ENCODE measurements around the gene ANKDD1A. TPM values are rescaled to one million over a fixed set of nuclear protein-coding genes. Genes with fewer than 3 reads are reported as not detected.

Gene ANKDD1A
- polyA plus RNA-seq, 1 donor from 2014 or later, result 7.0 TPM

DNA sequence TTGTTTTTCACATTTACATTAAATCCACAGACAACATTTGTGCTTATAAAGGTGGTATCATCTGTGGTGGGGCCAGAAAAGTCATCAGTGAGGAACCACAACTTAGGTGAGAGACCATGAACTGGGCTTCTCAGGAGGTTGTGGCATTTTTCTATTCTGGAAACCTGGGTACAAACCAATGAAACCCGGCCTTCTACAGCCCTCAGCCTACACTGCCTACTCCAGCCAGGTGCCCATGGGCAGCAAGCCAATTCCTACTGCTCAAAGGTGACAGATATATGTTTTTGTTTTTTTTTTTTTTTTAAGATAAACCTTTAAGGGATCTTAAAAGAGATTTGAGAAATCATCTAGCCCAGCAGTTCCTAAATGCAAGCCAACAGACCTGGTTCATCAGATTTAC lies 57.7 kb downstream of the ANKDD1A start:
- Histone ChIP-seq H3K27me3 (ENCODE audit: insufficient read depth, low read depth, low read length) (no peaks in the 10 kb centered on the region), H3K27ac (ENCODE audit: low read length) (no peak overlapping the region), H3K4me2 (ENCODE audit: low read length) (no peak overlapping the region), H3K36me3 (ENCODE audit: insufficient read depth, low read length) (peaks cover 21% of the 10 kb centered on the region), H3K79me2 (replicated peaks; ENCODE audit: insufficient read depth, low read length) (no peaks in the 10 kb centered on the region), H3K9ac (ENCODE audit: low read length) (no peak overlapping the region), H3K9me2 (ENCODE audit: insufficient read depth, low read length) (no peaks in the 10 kb centered on the region), H4K20me1 (ENCODE audit: insufficient read depth) (no peaks in the 10 kb centered on the region), H3F3A (ENCODE audit: insufficient read depth, low read length, poor library complexity, severe bottlenecking) (no peaks in the 10 kb centered on the region), H2AFZ (ENCODE audit: low read depth, low read length) (no peak overlapping the region), H3K4me3 (ENCODE audit: low read length) (no peak overlapping the region), H3K9me3 (ENCODE audit: low read length) (no peaks in the 10 kb centered on the region)
- TF ChIP-seq SMC3 (conservative IDR thresholded peaks at IDR 0.05; ENCODE audit: poor library complexity), result no peak
- no peak for TF ChIP-seq RAD21 (conservative IDR thresholded peaks at IDR 0.05)
- TF ChIP-seq TAF1 (IDR thresholded peaks at IDR 0.05; ENCODE audit: low read depth), result no peak
- TF ChIP-seq MXI1 (conservative IDR thresholded peaks at IDR 0.05; ENCODE audit: poor library complexity, severe bottlenecking), result no peak
- TF ChIP-seq, protein P1, sequence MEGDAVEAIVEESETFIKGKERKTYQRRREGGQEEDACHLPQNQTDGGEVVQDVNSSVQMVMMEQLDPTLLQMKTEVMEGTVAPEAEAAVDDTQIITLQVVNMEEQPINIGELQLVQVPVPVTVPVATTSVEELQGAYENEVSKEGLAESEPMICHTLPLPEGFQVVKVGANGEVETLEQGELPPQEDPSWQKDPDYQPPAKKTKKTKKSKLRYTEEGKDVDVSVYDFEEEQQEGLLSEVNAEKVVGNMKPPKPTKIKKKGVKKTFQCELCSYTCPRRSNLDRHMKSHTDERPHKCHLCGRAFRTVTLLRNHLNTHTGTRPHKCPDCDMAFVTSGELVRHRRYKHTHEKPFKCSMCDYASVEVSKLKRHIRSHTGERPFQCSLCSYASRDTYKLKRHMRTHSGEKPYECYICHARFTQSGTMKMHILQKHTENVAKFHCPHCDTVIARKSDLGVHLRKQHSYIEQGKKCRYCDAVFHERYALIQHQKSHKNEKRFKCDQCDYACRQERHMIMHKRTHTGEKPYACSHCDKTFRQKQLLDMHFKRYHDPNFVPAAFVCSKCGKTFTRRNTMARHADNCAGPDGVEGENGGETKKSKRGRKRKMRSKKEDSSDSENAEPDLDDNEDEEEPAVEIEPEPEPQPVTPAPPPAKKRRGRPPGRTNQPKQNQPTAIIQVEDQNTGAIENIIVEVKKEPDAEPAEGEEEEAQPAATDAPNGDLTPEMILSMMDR (IDR thresholded peaks at IDR 0.05; ENCODE audit: poor library complexity, severe bottlenecking), result no peak
- TF ChIP-seq EZH2 (IDR thresholded peaks at IDR 0.05; ENCODE audit: borderline replicate concordance, insufficient read depth, low read length, poor library complexity, severe bottlenecking), result no peak
- TF ChIP-seq, protein P2, sequence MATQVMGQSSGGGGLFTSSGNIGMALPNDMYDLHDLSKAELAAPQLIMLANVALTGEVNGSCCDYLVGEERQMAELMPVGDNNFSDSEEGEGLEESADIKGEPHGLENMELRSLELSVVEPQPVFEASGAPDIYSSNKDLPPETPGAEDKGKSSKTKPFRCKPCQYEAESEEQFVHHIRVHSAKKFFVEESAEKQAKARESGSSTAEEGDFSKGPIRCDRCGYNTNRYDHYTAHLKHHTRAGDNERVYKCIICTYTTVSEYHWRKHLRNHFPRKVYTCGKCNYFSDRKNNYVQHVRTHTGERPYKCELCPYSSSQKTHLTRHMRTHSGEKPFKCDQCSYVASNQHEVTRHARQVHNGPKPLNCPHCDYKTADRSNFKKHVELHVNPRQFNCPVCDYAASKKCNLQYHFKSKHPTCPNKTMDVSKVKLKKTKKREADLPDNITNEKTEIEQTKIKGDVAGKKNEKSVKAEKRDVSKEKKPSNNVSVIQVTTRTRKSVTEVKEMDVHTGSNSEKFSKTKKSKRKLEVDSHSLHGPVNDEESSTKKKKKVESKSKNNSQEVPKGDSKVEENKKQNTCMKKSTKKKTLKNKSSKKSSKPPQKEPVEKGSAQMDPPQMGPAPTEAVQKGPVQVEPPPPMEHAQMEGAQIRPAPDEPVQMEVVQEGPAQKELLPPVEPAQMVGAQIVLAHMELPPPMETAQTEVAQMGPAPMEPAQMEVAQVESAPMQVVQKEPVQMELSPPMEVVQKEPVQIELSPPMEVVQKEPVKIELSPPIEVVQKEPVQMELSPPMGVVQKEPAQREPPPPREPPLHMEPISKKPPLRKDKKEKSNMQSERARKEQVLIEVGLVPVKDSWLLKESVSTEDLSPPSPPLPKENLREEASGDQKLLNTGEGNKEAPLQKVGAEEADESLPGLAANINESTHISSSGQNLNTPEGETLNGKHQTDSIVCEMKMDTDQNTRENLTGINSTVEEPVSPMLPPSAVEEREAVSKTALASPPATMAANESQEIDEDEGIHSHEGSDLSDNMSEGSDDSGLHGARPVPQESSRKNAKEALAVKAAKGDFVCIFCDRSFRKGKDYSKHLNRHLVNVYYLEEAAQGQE (IDR thresholded peaks at IDR 0.05; ENCODE audit: borderline replicate concordance), result no peak
- TF ChIP-seq POLR2AphosphoS5 (IDR thresholded peaks at IDR 0.05), result no peak
- no peak for TF ChIP-seq EP300 (conservative IDR thresholded peaks at IDR 0.05; ENCODE audit: poor library complexity, severe bottlenecking)

DNA sequence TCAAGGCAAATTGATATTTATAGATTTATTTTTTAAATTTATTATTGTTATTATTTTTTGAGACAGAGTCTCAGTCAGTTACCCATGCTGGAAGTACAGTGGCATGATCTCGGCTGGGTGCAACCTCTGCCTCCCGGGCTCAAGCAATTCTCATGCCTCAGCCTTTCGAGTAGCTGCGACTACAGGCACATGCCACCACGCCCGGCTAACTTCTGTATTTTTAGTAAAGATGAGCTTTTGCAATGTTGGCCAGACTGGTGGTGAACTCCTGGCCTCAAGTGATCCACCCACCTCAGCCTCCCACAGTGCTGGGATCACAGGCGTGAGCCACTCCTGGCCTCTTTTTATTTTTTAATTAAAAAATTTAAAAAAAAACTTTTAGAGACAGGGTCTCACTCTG lies 59.0 kb downstream of the ANKDD1A start:
- Histone ChIP-seq H4K20me1 (ENCODE audit: insufficient read depth) (no peaks in the 10 kb centered on the region), H3K9me3 (ENCODE audit: low read length) (no peaks in the 10 kb centered on the region), H3K4me2 (ENCODE audit: low read length) (no peak overlapping the region), H3K36me3 (ENCODE audit: insufficient read depth, low read length) (peaks cover 14% of the 10 kb centered on the region), H3K27me3 (ENCODE audit: insufficient read depth, low read depth, low read length) (no peaks in the 10 kb centered on the region), H3K9me2 (ENCODE audit: insufficient read depth, low read length) (no peaks in the 10 kb centered on the region), H2AFZ (ENCODE audit: low read depth, low read length) (no peak overlapping the region), H3K79me2 (replicated peaks; ENCODE audit: insufficient read depth, low read length) (no peaks in the 10 kb centered on the region), H3K9ac (ENCODE audit: low read length) (no peak overlapping the region), H3F3A (ENCODE audit: insufficient read depth, low read length, poor library complexity, severe bottlenecking) (no peaks in the 10 kb centered on the region), H3K27ac (ENCODE audit: low read length) (no peak overlapping the region), H3K4me3 (ENCODE audit: low read length) (no peak overlapping the region)
- no peak for TF ChIP-seq EP300 (conservative IDR thresholded peaks at IDR 0.05; ENCODE audit: poor library complexity, severe bottlenecking)

DNA sequence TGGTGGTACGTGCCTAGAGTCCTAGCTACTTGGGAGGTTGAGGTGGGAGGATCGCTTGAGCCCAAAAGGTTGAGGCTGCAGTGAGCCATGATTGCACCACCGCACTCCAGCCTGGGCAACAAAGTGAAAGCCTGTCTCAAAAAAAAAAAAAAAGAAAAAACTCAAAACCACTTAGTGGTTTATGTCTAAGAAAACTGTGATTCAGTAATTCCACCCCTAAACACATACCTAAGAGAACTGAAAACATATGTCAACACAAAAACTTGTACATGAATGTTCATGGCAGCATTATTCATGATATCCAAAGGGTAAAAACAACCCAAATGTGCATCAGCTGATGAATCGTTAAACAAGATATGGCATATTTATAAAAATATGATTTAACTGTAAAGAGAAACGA lies 63.7 kb downstream of the ANKDD1A start:
- Histone ChIP-seq H2AFZ (ENCODE audit: low read depth, low read length) (no peak overlapping the region), H3K27ac (ENCODE audit: low read length) (no peak overlapping the region), H3K4me3 (ENCODE audit: low read length) (no peak overlapping the region), H3K9ac (ENCODE audit: low read length) (no peak overlapping the region), H4K20me1 (ENCODE audit: insufficient read depth) (no peaks in the 10 kb centered on the region), H3K79me2 (replicated peaks; ENCODE audit: insufficient read depth, low read length) (no peaks in the 10 kb centered on the region), H3K9me3 (ENCODE audit: low read length) (no peaks in the 10 kb centered on the region), H3F3A (ENCODE audit: insufficient read depth, low read length, poor library complexity, severe bottlenecking) (no peaks in the 10 kb centered on the region), H3K4me2 (ENCODE audit: low read length) (no peak overlapping the region), H3K27me3 (ENCODE audit: insufficient read depth, low read depth, low read length) (no peaks in the 10 kb centered on the region), H3K36me3 (ENCODE audit: insufficient read depth, low read length) (peaks cover 6% of the 10 kb centered on the region), H3K9me2 (ENCODE audit: insufficient read depth, low read length) (no peaks in the 10 kb centered on the region)
- no peak for TF ChIP-seq EP300 (conservative IDR thresholded peaks at IDR 0.05; ENCODE audit: poor library complexity, severe bottlenecking)
- no peak for TF ChIP-seq EZH2 (IDR thresholded peaks at IDR 0.05; ENCODE audit: borderline replicate concordance, insufficient read depth, low read length, poor library complexity, severe bottlenecking)
- no peak for TF ChIP-seq SMC3 (conservative IDR thresholded peaks at IDR 0.05; ENCODE audit: poor library complexity)
- TF ChIP-seq, protein P1 (IDR thresholded peaks at IDR 0.05; ENCODE audit: poor library complexity, severe bottlenecking), result no peak
- no peak for TF ChIP-seq MXI1 (conservative IDR thresholded peaks at IDR 0.05; ENCODE audit: poor library complexity, severe bottlenecking)
- TF ChIP-seq, protein P2 (IDR thresholded peaks at IDR 0.05; ENCODE audit: borderline replicate concordance), result no peak

Measured in neural cell (in vitro differentiated cells).